GM12878 (cell line): Measurements from ENCODE around the gene NKIRAS2. TPM values are rescaled to one million over a fixed set of nuclear protein-coding genes. Genes with fewer than 3 reads are reported as not detected.

Experiments used
- DPF2 ChIP-seq: fragments of 450-650 bp; IDR thresholded peaks from 2 replicates; pipeline ENCODE4 v1.6.1; 2017; ENCODE audit warnings: mild to moderate bottlenecking
- EP300 ChIP-seq, 2 experiments: fragments of 150-350 bp in 1 of 2; IDR thresholded peaks; 2 replicates each; pipeline ENCODE4 v1.6.1; 2011 to 2012; ENCODE audit warnings: low read depth in 2 of 2, low read length in 2 of 2, borderline replicate concordance in 1 of 2, improper control_type of control experiment in 1 of 2, inconsistent platforms in 1 of 2; ENCODE audit not compliant: control insufficient read depth in 1 of 2
- ETV6 ChIP-seq, 2 experiments: fragments of 450-650 bp in 1 of 2; IDR thresholded peaks in 1 of 2; conservative IDR thresholded peaks in 1 of 2; 2 replicates each; pipeline ENCODE4 v1.6.1; 2014; ENCODE audit warnings: antibody characterized with exemption in 1 of 2, borderline replicate concordance in 1 of 2, low read depth in 1 of 2, mild to moderate bottlenecking in 1 of 2, moderate library complexity in 1 of 2
- FOXM1 ChIP-seq: IDR thresholded peaks from 2 replicates; pipeline ENCODE4 v1.6.1; 2012; ENCODE audit warnings: low read depth, mild to moderate bottlenecking, inconsistent platforms, low read length, moderate library complexity
- HCFC1 ChIP-seq: fragments of 150-350 bp; IDR thresholded peaks from 2 replicates; pipeline ENCODE4 v1.6.1; 2014; ENCODE audit warnings: low read length
- HDAC2 ChIP-seq: fragments of 200-600 bp; sonication (generic); IDR thresholded peaks from 2 replicates; pipeline ENCODE4 v1.6.1; 2017
- IKZF1 ChIP-seq: fragments of 450-650 bp; conservative IDR thresholded peaks from 2 replicates; pipeline ENCODE4 v1.6.1; 2017; ENCODE audit warnings: antibody characterized with exemption, mild to moderate bottlenecking
- LARP7 ChIP-seq: fragments of 450-650 bp; IDR thresholded peaks from 2 replicates; pipeline ENCODE4 v1.6.1; 2017; ENCODE audit warnings: mild to moderate bottlenecking
- MYC ChIP-seq: IDR thresholded peaks from 2 replicates; pipeline ENCODE4 v1.6.1; 2011; ENCODE audit warnings: mild to moderate bottlenecking, low read length, moderate library complexity, inconsistent platforms; ENCODE audit not compliant: insufficient read depth, insufficient replicate concordance, insufficient read length, severe bottlenecking
- NFXL1 ChIP-seq: fragments of 450-650 bp; IDR thresholded peaks from 2 replicates; pipeline ENCODE4 v1.6.1; 2017; ENCODE audit warnings: antibody characterized with exemption, mild to moderate bottlenecking, borderline replicate concordance
- RUNX3 ChIP-seq: IDR thresholded peaks from 2 replicates; pipeline ENCODE4 v1.6.1; 2012; ENCODE audit warnings: low read length, inconsistent platforms
- SMAD5 ChIP-seq: IDR thresholded peaks from 2 replicates; pipeline ENCODE4 v1.6.1; 2016; ENCODE audit warnings: antibody characterized with exemption, low read depth
- STAT1 ChIP-seq: fragments of 450-650 bp; conservative IDR thresholded peaks from 2 replicates; pipeline ENCODE4 v1.6.1; 2014; ENCODE audit warnings: antibody characterized with exemption, mild to moderate bottlenecking
- SUPT20H ChIP-seq: IDR thresholded peaks from 2 replicates; pipeline ENCODE4 v1.6.1; 2011; ENCODE audit warnings: low read depth, mild to moderate bottlenecking, low read length, moderate library complexity, borderline replicate concordance; ENCODE audit not compliant: control insufficient read depth
- TARDBP ChIP-seq: IDR thresholded peaks from 2 replicates; pipeline ENCODE4 v1.6.1; 2016; ENCODE audit warnings: borderline replicate concordance
- ZNF274 ChIP-seq: IDR thresholded peaks from one replicate; pipeline ENCODE4 v1.8.0; 2011; ENCODE audit not compliant: insufficient read length, insufficient read depth
- ZNF622 ChIP-seq: fragments of 450-650 bp; IDR thresholded peaks from 2 replicates; pipeline ENCODE4 v1.6.1; 2017; ENCODE audit warnings: mild to moderate bottlenecking, inconsistent platforms
- polyA plus RNA-seq, 11 experiments: library from polyadenylated mRNA; depleted of rRNA in 4 of 11; unstranded in 6 of 11; stranded (reverse) in 5 of 11; fragments of >200 nt; fragmentation: Nextera tagmentation in 4 of 11; fragmentation: Illumina TruSeq in 1 of 11; extraction: Ambion mirVana in 4 of 11; extraction: Trizol in 1 of 11; gene quantifications; 1 replicate in 1 of 11; 2 replicates in 10 of 11; pipeline versions ENCODE4 v1.2.1 to v1.2.3, GENCODE V29; 2011 to 2016; ENCODE audit warnings: inconsistent platforms in 2 of 11, missing spikeins in 2 of 11, low read depth in 1 of 11
- total RNA-seq, 4 experiments: library from RNA; depleted of rRNA in 3 of 4; stranded (reverse); fragments of >200 nt in 3 of 4; fragmentation: Illumina TruSeq in 1 of 4; extraction: Trizol in 1 of 4; gene quantifications; 2 replicates each; pipeline versions ENCODE4 v1.2.1 to v1.2.3, GENCODE V29; 2013 to 2021
- TF ChIP-seq, protein P1 (sequence below): IDR thresholded peaks from 2 replicates; pipeline ENCODE4 v1.6.1; 2011; ENCODE audit warnings: low read depth, low read length, improper control_type of control experiment, borderline replicate concordance
- TF ChIP-seq, protein P2 (sequence below): fragments of 150-350 bp; IDR thresholded peaks from 2 replicates; pipeline ENCODE4 v1.6.1; 2014; ENCODE audit warnings: mild to moderate bottlenecking, low read depth, low read length
- TF ChIP-seq, protein P3 (sequence below), 3 experiments: IDR thresholded peaks in 2 of 3; conservative IDR thresholded peaks in 1 of 3; 2 replicates each; pipeline ENCODE4 v1.5.1; 2011; ENCODE audit warnings: low read depth in 3 of 3, low read length in 3 of 3, mild to moderate bottlenecking in 3 of 3, control low read depth in 2 of 3, moderate library complexity in 2 of 3, inconsistent platforms in 1 of 3, mixed read lengths in 1 of 3; ENCODE audit not compliant: control insufficient read depth in 2 of 3, insufficient read depth in 1 of 3; ENCODE audit errors: extremely low read depth in 1 of 3
- TF ChIP-seq, protein P4 (sequence below): fragments of 450-650 bp; IDR thresholded peaks from 2 replicates; pipeline ENCODE4 v1.6.1; 2014; ENCODE audit warnings: mild to moderate bottlenecking
- TF ChIP-seq, protein P5 (sequence below): fragments of 450-650 bp; formaldehyde crosslinking; IDR thresholded peaks from 2 replicates; pipeline ENCODE4 v1.4.0; 2022; ENCODE audit warnings: mild to moderate bottlenecking, moderate library complexity

Gene NKIRAS2
- total and polyA plus RNA-seq, 10 of the 15 experiments (the other 5 are each of a cell fraction or from before 2014, with no cell fraction given) = 6.4 to 49.7 (median 27.2) TPM

DNA sequence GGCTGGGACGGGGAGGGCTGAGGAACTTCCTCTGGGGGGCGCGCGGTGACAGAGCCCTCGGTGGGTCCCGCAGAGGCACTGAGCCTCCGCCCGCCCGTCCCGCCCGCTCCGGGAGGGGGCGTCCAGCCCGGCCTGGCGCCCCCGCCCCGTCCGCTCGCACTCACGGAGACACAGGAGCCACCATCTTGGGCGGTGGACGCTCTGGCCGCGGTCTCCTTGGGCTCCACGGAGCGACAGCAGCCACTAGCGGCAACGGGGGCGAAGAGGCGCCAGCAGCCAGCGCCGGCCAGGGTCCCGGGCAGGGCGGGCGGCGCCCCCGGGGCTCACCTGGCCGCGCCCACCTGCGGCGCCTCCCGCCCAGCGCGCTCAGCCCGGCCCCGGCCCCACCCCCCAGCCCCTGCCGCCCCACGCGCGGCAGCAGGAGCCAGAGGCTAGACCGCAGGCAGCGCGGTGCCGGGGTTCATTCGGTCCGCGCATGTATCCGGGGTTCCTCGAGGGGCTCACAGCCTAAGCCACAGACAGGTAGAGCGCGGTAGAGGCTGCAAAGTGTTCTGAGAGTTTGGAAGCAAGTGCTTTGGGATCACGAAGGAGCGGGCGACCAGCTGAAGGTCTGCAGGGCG is 30.6 kb downstream of the NKIRAS2 start, which contains the start of gene C17orf113 (continued):
- TF ChIP-seq ETV6 (conservative IDR thresholded peaks at IDR 0.05 in 1 of 2, IDR thresholded peaks at IDR 0.05 in 1 of 2; ENCODE audit: borderline replicate concordance in 1 of 2, low read depth in 1 of 2) = no peak
- TF ChIP-seq, protein P1, sequence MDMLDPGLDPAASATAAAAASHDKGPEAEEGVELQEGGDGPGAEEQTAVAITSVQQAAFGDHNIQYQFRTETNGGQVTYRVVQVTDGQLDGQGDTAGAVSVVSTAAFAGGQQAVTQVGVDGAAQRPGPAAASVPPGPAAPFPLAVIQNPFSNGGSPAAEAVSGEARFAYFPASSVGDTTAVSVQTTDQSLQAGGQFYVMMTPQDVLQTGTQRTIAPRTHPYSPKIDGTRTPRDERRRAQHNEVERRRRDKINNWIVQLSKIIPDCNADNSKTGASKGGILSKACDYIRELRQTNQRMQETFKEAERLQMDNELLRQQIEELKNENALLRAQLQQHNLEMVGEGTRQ = no peak
- no peak for TF ChIP-seq EP300 (IDR thresholded peaks at IDR 0.05; ENCODE audit: borderline replicate concordance in 1 of 2, control insufficient read depth in 1 of 2, low read depth in 2 of 2, low read length in 2 of 2)
- TF ChIP-seq, protein P2, sequence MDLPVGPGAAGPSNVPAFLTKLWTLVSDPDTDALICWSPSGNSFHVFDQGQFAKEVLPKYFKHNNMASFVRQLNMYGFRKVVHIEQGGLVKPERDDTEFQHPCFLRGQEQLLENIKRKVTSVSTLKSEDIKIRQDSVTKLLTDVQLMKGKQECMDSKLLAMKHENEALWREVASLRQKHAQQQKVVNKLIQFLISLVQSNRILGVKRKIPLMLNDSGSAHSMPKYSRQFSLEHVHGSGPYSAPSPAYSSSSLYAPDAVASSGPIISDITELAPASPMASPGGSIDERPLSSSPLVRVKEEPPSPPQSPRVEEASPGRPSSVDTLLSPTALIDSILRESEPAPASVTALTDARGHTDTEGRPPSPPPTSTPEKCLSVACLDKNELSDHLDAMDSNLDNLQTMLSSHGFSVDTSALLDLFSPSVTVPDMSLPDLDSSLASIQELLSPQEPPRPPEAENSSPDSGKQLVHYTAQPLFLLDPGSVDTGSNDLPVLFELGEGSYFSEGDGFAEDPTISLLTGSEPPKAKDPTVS = no peak
- peak; percentile 32; the same call in 1 of the 2 replicates for TF ChIP-seq IKZF1
- no peak for TF ChIP-seq ZNF274
- TF ChIP-seq TARDBP = no peak
- no peak for TF ChIP-seq FOXM1
- no peak for TF ChIP-seq HCFC1
- TF ChIP-seq, protein P3, sequence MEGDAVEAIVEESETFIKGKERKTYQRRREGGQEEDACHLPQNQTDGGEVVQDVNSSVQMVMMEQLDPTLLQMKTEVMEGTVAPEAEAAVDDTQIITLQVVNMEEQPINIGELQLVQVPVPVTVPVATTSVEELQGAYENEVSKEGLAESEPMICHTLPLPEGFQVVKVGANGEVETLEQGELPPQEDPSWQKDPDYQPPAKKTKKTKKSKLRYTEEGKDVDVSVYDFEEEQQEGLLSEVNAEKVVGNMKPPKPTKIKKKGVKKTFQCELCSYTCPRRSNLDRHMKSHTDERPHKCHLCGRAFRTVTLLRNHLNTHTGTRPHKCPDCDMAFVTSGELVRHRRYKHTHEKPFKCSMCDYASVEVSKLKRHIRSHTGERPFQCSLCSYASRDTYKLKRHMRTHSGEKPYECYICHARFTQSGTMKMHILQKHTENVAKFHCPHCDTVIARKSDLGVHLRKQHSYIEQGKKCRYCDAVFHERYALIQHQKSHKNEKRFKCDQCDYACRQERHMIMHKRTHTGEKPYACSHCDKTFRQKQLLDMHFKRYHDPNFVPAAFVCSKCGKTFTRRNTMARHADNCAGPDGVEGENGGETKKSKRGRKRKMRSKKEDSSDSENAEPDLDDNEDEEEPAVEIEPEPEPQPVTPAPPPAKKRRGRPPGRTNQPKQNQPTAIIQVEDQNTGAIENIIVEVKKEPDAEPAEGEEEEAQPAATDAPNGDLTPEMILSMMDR (IDR thresholded peaks at IDR 0.05 in 2 of 3, conservative IDR thresholded peaks at IDR 0.05 in 1 of 3; ENCODE audit: control insufficient read depth in 2 of 3, extremely low read depth in 1 of 3, insufficient read depth in 1 of 3, low read depth in 3 of 3, low read length in 3 of 3) = peak; percentile 25 to 59 (median 55); a peak in 4 of 6 replicates
- TF ChIP-seq, protein P4, sequence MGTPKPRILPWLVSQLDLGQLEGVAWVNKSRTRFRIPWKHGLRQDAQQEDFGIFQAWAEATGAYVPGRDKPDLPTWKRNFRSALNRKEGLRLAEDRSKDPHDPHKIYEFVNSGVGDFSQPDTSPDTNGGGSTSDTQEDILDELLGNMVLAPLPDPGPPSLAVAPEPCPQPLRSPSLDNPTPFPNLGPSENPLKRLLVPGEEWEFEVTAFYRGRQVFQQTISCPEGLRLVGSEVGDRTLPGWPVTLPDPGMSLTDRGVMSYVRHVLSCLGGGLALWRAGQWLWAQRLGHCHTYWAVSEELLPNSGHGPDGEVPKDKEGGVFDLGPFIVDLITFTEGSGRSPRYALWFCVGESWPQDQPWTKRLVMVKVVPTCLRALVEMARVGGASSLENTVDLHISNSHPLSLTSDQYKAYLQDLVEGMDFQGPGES = no peak
- 0 out of 2 replicates have a peak, but pooled peaks have one; percentile 8 for TF ChIP-seq RUNX3
- TF ChIP-seq, protein P5, sequence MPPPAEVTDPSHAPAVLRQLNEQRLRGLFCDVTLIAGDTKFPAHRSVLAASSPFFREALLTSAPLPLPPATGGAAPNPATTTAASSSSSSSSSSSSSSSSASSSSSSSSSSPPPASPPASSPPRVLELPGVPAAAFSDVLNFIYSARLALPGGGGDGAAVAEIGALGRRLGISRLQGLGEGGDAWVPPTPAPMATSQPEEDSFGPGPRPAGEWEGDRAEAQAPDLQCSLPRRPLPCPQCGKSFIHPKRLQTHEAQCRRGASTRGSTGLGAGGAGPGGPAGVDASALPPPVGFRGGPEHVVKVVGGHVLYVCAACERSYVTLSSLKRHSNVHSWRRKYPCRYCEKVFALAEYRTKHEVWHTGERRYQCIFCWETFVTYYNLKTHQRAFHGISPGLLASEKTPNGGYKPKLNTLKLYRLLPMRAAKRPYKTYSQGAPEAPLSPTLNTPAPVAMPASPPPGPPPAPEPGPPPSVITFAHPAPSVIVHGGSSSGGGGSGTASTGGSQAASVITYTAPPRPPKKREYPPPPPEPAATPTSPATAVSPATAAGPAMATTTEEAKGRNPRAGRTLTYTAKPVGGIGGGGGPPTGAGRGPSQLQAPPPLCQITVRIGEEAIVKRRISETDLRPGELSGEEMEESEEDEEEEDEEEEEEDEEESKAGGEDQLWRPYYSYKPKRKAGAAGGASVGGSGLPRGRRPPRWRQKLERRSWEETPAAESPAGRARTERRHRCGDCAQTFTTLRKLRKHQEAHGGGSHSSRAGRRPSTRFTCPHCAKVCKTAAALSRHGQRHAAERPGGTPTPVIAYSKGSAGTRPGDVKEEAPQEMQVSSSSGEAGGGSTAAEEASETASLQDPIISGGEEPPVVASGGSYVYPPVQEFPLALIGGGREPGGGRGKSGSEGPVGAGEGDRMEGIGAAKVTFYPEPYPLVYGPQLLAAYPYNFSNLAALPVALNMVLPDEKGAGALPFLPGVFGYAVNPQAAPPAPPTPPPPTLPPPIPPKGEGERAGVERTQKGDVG = no peak
- no peak for TF ChIP-seq SMAD5
- no peak for TF ChIP-seq DPF2
- no peak for TF ChIP-seq STAT1
- no peak for TF ChIP-seq SUPT20H
- TF ChIP-seq HDAC2 = no peak
- TF ChIP-seq NFXL1 = no peak
- TF ChIP-seq MYC = no peak
- no peak for TF ChIP-seq ZNF622
- TF ChIP-seq LARP7 = no peak
